NK-92 treated with Interleukin-12 subunit alpha and Interleukin-12 subunit beta, amount 100 ng/mL, for 24 hours (cell line): ENCODE data around the gene FUBP3.
"Not testable (repeated sequence)": the region's sequence is repeated elsewhere in the genome, so short reads cannot be mapped to it uniquely, and the experiment has no call there.

Source experiments
- DNase-seq: peaks from one replicate; lab custom pipeline; 2025; lab: John Stamatoyannopoulos, UW

Gene FUBP3

GRCh38 chr9:130556396-130557076 is 22.8 kb upstream of the FUBP3 start:
- DNase-seq = no peak

- no peak for DNase-seq
Measured at GRCh38 chr9:130557077-130557468, 22.3 kb upstream of the FUBP3 start.

GRCh38 chr9:130561056-130561455 is 18.3 kb upstream of the FUBP3 start:
- DNase-seq = no peak

GRCh38 chr9:130562525-130562924 is 16.9 kb upstream of the FUBP3 start:
- DNase-seq = not testable (repeated sequence)

- no peak for DNase-seq
Measured at GRCh38 chr9:130563797-130564196, 15.6 kb upstream of the FUBP3 start.

- no peak for DNase-seq
Measured at GRCh38 chr9:130565792-130566191, 13.6 kb upstream of the FUBP3 start.

DNA sequence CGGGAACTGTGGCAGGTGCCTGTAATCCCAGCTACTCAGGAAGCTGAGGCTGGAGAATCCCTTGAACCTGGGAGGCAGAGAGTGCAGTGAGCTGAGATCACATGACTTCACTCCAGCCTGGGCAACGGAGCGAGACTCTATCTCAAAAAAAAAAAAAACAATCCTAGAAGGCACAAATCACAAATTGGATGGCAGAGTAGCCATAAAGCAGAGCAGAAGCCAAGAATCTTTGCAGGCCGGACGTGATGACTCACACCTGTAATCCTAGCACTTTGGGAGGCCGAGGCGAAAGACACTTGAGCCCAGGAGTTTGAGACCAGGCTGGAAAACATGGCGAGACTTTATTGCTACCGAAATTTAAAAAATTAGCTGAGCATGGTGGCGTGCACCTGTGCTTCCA is 9.2 kb upstream of the FUBP3 start:
- no peak for DNase-seq

- no peak for DNase-seq
Measured at GRCh38 chr9:130575514-130575913, 3.9 kb upstream of the FUBP3 start.

DNA sequence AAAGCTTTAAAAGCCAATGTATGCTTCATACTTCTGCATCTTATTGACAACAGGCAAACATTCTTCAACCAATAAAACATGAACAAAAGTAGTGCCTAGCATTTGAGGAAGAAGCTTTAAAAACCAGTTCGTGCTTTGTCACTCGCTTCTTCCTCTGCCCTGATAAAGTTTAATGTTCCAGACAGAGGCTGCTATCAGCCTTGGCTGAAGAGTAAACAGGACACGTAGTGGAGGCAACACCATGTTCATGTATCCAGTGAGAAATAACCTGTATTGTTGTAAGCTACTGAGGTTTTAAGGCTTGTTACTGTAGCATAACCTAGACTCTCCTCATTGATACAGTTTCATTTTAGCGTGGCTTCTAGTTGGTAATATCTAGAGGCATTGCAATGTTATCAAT is 3.2 kb upstream of the FUBP3 start:
- DNase-seq = no peak

DNA sequence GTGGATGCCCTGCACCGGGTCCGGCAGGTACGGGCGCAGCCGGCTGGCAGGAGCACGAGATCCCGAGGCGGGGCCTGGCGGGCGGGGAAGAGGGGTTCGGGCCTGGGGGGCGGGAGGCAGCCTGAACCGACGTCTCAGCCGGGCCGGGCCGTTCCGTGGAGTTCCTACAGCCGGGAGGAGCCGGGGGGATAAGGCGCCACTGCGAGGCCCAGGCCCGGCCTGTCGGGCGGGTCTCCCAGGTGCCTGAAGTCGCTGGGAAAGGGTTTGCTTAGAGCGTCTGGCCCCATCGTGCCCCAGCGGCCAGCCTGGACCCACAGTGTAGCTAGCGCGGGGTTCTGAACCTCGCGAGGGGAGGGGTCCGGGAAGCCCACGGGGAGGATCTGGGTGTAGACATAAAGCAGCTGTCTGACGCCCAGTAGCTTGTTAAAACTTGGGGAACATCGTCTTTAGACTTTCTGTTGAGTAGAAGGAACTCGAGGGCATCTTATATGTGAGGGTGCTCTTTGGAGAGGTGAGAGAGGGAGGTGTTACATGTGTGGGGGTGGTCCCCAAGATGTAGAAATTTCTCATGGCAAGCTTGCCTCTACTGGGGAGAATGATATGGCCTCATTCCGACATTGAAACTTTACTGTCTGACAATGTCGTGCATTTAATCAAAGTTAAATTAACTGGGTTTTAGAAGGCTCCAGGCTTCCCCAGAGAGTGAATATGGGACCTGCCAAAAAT is 524 bp downstream of the FUBP3 start:
- DNase-seq = no peak

DNA sequence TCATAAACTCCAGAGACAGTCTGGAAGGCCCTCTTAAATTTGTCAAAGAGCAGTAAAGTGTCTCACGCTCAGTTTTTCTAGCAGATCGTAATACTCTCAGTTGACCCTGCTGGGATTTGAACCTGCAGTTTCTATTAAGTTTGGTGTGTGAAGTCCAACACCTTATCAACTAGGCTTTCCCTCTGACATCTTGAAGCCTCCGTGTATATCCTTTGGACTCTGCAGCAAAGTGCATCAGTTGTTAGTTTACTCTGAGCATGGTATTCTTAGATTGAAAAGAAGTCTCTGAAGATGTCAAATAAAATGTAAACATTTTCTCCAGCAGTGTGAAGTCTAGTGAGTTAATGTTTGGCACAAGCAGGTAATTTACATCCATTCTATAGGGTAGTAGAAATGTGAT is 2.4 kb downstream of the FUBP3 start:
- no peak for DNase-seq

DNA sequence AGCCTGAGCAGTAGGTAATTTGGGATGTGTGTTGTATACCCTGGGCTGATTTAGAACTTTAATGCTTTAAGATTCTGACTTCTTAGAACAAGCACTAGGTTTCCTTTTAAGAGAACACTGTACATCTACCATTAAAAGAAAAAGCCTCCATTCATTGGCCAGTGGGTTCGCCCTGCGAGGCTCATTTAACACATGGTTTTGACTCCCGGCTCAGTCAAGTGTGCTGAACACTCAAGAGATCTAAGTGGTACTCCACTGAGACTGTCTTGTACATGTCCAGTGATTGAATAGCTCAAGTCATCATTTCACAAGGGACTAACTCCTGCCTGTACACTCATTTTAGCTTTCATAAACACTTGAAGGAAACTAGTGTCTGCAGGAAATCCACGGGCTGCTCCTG is 3.9 kb downstream of the FUBP3 start:
- DNase-seq = no peak

GRCh38 chr9:130587921-130588320 is 8.5 kb downstream of the FUBP3 start:
- DNase-seq = no peak

DNA sequence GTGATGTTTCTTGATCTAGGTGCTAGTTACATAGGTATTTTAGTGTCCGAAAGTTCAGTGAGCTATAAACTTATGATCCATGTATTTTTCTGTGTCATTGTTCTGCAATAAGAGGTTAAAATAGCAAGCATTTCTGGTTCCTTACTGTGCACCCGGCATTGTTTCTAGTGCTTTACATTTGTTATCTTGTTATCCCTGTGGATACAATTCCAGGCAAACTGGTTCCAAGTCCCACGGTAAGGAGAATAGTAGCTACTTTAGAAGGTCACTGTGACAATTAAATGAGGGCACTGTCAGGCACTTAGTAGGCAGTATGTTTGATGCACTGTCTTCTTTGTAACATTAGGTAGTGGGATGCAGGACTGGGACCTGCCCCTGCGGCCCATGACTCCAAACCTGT is 9.0 kb downstream of the FUBP3 start:
- DNase-seq = no peak

- no peak for DNase-seq
Measured at GRCh38 chr9:130589754-130590153, 10.4 kb downstream of the FUBP3 start.

GRCh38 chr9:130590305-130590704 is 10.9 kb downstream of the FUBP3 start:
- DNase-seq = no peak

DNA sequence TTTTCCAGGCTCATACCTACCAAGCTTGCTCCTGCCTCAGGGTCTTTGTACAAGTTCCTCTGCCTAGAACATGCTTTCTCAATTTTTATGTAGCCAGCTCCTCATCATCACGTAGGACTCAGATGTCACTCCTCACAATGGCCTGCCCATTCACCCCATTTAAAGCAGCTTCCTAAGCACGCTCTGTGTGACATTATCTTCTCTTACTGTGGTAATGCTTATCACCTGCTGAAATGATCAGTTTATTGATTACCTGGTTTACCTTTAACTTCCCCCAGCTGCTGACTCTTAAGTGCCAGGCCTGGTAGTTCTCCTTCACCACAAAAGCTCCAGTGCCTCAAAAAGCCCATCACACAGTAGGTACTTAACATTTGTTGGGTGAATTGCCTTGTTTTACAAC is 13.6 kb downstream of the FUBP3 start:
- DNase-seq = no peak

GRCh38 chr9:130597228-130597627 is 17.9 kb downstream of the FUBP3 start:
- no peak for DNase-seq

DNA sequence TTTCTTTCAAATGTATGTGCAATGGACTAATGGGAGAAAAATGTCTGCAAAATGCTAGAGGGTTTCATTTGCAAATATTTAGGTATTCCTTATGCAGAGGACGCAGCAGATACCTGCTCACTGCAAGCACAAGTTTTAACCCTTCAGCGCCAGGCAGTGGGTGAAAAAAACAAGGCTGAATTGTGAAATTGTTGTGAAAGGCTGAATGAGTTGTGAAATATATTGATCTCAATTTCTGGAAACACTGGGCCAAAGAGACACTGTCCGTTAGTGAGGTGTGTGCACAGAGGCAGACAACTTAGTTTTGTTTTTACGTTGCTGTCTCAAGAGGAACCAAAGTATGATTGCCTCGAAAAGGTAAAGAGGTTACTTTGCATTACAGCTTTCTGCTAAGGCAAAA is 18.8 kb downstream of the FUBP3 start:
- DNase-seq = no peak

DNA sequence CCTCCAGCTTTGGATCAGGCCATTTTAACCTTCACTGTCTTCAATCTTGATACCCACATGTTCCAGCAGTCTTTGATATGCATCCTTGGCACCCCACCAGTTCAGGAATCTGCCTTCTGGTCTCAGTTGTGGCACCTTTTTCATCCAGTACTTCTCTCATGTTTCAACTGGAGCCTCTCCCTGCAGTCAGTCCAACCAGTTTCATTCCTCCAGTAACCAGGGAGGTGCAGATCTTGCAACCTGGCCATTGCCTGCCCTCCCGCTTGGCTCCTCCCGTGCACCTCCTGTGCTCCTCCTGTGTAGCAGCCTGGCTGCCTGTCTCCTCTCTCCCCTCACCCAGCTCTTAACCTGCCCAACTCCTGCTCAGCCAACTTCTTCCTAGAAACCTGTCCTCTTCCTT is 20.2 kb downstream of the FUBP3 start:
- DNase-seq = no peak

DNA sequence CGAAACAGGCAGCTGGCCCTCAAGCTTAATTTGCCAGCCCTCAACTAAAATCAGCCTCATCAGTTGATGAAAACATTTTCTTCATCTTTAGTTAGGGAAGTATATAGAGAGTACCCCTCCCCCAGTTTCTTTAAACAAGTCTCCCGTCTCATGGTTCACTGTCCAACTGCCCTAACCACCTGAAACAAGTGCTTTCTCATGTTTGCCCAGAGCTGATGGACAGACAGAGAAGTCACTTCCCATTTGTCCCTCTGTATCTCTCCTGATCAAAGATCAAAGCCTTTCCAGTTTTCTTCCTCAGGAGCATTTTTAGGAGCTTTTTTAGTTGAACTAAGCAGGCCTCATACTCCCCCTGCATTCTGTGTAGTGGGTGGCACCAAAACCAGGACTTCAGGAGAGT is 21.7 kb downstream of the FUBP3 start:
- DNase-seq = no peak

DNA sequence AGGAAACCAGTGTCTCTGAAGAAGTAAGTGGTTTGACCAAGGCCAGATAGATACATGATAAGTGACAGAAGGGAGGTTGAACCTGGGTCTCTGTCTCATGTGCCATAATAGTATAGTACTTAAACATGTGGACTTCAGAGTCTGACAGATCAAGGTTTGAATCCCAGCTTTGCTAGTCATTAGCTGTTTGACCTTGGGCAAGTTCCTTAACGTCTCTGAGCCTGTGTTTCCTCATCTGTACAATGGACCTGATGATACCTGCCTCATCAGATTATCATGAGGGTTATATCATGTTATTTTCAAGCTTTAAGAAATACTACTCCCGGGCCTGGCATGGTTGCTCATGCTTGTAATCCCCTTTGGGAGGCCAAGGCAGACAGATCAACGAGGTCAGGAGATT is 24.9 kb downstream of the FUBP3 start:
- DNase-seq = no peak

GRCh38 chr9:130606887-130607600 is 27.7 kb downstream of the FUBP3 start:
- DNase-seq = no peak
